ENCODE results near the gene PTPRC.
A peak's percentile ranks its signal among the peaks of the same experiment; 100 is the strongest.
"Not testable (repeated sequence)": the region's sequence is repeated elsewhere in the genome, so short reads cannot be mapped to it uniquely, and the experiment has no call there.

The PTPRC gene

GRCh38 chr1:198638894-198639635, at the start of gene PTPRC:
TSS of gene PTPRC (plus strand) at chr1:198639040. CDS start at chr1:198639269, 229 bp downstream.
- peak; percentile 73 for DNase-seq (ENCODE audit: low spot score)

- DNase-seq (ENCODE audit: low spot score), result no peak
Measured at GRCh38 chr1:198590454-198590853, 48.4 kb upstream of the PTPRC start.

GRCh38 chr1:198595765-198596164, 43.1 kb upstream of the PTPRC start:
- DNase-seq (ENCODE audit: low spot score), result no peak

GRCh38 chr1:198597690-198598430, 41.0 kb upstream of the PTPRC start:
- no peak for DNase-seq (ENCODE audit: low spot score)

GRCh38 chr1:198598796-198599321, 40.0 kb upstream of the PTPRC start:
- no peak for DNase-seq (ENCODE audit: low spot score)

- DNase-seq (ENCODE audit: low spot score), result no peak
Measured at GRCh38 chr1:198599749-198600148, 39.1 kb upstream of the PTPRC start.

GRCh38 chr1:198600906-198601305, 37.9 kb upstream of the PTPRC start:
- no peak for DNase-seq (ENCODE audit: low spot score)

- DNase-seq (ENCODE audit: low spot score), result not testable (repeated sequence)
Measured at GRCh38 chr1:198601310-198601709, 37.5 kb upstream of the PTPRC start.

- no peak for DNase-seq (ENCODE audit: low spot score)
Measured at GRCh38 chr1:198601936-198602889, 36.6 kb upstream of the PTPRC start.

- DNase-seq (ENCODE audit: low spot score), result no peak
Measured at GRCh38 chr1:198604975-198605374, 33.9 kb upstream of the PTPRC start.

GRCh38 chr1:198605406-198605805, 33.4 kb upstream of the PTPRC start:
- DNase-seq (ENCODE audit: low spot score), result no peak

GRCh38 chr1:198606020-198606438, 32.8 kb upstream of the PTPRC start:
- DNase-seq (ENCODE audit: low spot score), result no peak

- DNase-seq (ENCODE audit: low spot score), result no peak
Measured at GRCh38 chr1:198607714-198608113, 31.1 kb upstream of the PTPRC start.

- DNase-seq (ENCODE audit: low spot score), result no peak
Measured at GRCh38 chr1:198610362-198610761, 28.5 kb upstream of the PTPRC start.

GRCh38 chr1:198611219-198611618, 27.6 kb upstream of the PTPRC start:
- DNase-seq (ENCODE audit: low spot score), result no peak

GRCh38 chr1:198612471-198613260, 26.2 kb upstream of the PTPRC start:
- no peak for DNase-seq (ENCODE audit: low spot score)

GRCh38 chr1:198617406-198617805, 21.4 kb upstream of the PTPRC start:
- no peak for DNase-seq (ENCODE audit: low spot score)

- DNase-seq (ENCODE audit: low spot score), result no peak
Measured at GRCh38 chr1:198619375-198620140, 19.3 kb upstream of the PTPRC start.

- no peak for DNase-seq (ENCODE audit: low spot score)
Measured at GRCh38 chr1:198620218-198620617, 18.6 kb upstream of the PTPRC start.

Data from CD4-positive, alpha-beta T cell treated with Interleukin-15 for 4 hours (primary cell).